GOT3 (cell line): ENCODE results near the gene ZSCAN20.

ENCODE experiments used
- DNase-seq: peaks from one replicate; lab custom pipeline; 2025; ENCODE audit warnings: mixed read lengths; lab: John Stamatoyannopoulos, UW

ZSCAN20 gene

GRCh38 chr1:33443705-33444180 lies 28.7 kb upstream of the ZSCAN20 start:
- DNase-seq = no peak

GRCh38 chr1:33445108-33445507 lies 27.3 kb upstream of the ZSCAN20 start:
- DNase-seq = no peak

GRCh38 chr1:33446590-33446989 lies 25.9 kb upstream of the ZSCAN20 start:
- no peak for DNase-seq

GRCh38 chr1:33454646-33455282 lies 17.7 kb upstream of the ZSCAN20 start:
- no peak for DNase-seq

- no peak for DNase-seq
These were observed 16.6 kb upstream of the ZSCAN20 start for GRCh38 chr1:33455539-33456501.

GRCh38 chr1:33456502-33456886 lies 16.0 kb upstream of the ZSCAN20 start:
- no peak for DNase-seq

GRCh38 chr1:33459691-33460090 lies 12.8 kb upstream of the ZSCAN20 start:
- DNase-seq = no peak

- no peak for DNase-seq
These were observed 12.3 kb upstream of the ZSCAN20 start for GRCh38 chr1:33460144-33460543.

GRCh38 chr1:33460947-33461629 lies 11.4 kb upstream of the ZSCAN20 start:
- no peak for DNase-seq

GRCh38 chr1:33462405-33463164 lies 9.9 kb upstream of the ZSCAN20 start:
- DNase-seq = no peak

- DNase-seq = no peak
These were observed 7.9 kb upstream of the ZSCAN20 start for GRCh38 chr1:33464552-33464951.

- DNase-seq = no peak
These were observed 7.1 kb upstream of the ZSCAN20 start for GRCh38 chr1:33465316-33465715.

- DNase-seq = no peak
These were observed 6.3 kb upstream of the ZSCAN20 start for GRCh38 chr1:33466159-33466558.

GRCh38 chr1:33468011-33468410 lies 4.4 kb upstream of the ZSCAN20 start:
- DNase-seq = no peak

- no peak for DNase-seq
These were observed 3.9 kb upstream of the ZSCAN20 start for GRCh38 chr1:33468531-33468930.

- no peak for DNase-seq
These were observed 3.5 kb upstream of the ZSCAN20 start for GRCh38 chr1:33468967-33469366.

- DNase-seq = no peak
These were observed 2.8 kb upstream of the ZSCAN20 start for GRCh38 chr1:33469691-33470090.

- DNase-seq = no peak
These were observed 1.9 kb upstream of the ZSCAN20 start for GRCh38 chr1:33470495-33471012.

- no peak for DNase-seq
These were observed 1.0 kb upstream of the ZSCAN20 start for GRCh38 chr1:33471416-33471815.

GRCh38 chr1:33473900-33474299 lies 1.5 kb downstream of the ZSCAN20 start:
- no peak for DNase-seq

- DNase-seq = no peak
These were observed 5.0 kb downstream of the ZSCAN20 start for GRCh38 chr1:33477451-33477850.

- DNase-seq = no peak
These were observed 10.0 kb downstream of the ZSCAN20 start for GRCh38 chr1:33482412-33482811.
